Retinal pigment epithelial cell (primary cell): ENCODE data around the gene PSTPIP2.

Experiments
- DNase-seq: peaks from one replicate; pipeline ENCODE4 v3.0.0-alpha.2; 2010; ENCODE audit warnings: low read depth
- H3K4me3 ChIP-seq: 2 replicates; pipeline ENCODE4 v1.5.1; 2011; ENCODE audit warnings: mild to moderate bottlenecking, low read length, control low read depth, moderate library complexity
- TF ChIP-seq, protein P1 (sequence below): conservative IDR thresholded peaks from 2 replicates; pipeline ENCODE4 v1.5.1; 2011; ENCODE audit warnings: low read depth, low read length, control low read depth, inconsistent platforms

PSTPIP2 gene

DNA sequence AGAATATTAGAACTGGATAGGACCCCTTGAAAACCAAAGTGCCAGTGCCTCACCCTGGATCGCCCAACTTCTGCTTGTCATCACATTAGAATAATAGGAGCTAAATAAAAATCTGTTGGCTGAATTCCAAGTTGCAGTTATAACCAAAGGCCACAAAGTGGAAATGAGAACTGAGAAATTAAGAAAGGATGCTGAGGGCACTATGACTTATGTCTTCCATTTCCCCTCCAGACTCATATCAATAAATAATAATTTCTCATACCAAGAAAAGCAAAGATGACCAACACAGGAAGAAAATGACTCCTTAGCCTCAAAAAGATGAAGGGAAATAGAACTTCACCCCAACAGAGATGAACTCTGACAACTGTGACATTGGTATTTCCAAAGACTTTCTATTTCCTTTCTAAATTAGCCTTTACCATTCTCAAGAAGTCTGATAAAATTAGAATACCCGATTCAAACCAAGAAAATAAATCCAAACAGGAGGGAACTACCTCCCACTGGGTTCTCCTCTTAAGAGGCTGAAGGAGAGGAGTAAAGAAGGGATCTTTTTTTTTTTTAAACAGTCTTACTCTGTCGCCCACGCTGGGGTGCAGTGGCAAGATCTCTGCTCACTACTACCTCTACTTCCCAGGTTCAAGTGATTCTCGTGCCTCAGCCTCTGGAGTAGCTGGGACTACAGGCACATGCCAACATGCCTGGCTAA, 58.4 kb downstream of the PSTPIP2 start:
- TF ChIP-seq, protein P1, sequence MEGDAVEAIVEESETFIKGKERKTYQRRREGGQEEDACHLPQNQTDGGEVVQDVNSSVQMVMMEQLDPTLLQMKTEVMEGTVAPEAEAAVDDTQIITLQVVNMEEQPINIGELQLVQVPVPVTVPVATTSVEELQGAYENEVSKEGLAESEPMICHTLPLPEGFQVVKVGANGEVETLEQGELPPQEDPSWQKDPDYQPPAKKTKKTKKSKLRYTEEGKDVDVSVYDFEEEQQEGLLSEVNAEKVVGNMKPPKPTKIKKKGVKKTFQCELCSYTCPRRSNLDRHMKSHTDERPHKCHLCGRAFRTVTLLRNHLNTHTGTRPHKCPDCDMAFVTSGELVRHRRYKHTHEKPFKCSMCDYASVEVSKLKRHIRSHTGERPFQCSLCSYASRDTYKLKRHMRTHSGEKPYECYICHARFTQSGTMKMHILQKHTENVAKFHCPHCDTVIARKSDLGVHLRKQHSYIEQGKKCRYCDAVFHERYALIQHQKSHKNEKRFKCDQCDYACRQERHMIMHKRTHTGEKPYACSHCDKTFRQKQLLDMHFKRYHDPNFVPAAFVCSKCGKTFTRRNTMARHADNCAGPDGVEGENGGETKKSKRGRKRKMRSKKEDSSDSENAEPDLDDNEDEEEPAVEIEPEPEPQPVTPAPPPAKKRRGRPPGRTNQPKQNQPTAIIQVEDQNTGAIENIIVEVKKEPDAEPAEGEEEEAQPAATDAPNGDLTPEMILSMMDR: no peak
- H3K4me3 ChIP-seq: no peak overlapping the region
- no peak for DNase-seq

DNA sequence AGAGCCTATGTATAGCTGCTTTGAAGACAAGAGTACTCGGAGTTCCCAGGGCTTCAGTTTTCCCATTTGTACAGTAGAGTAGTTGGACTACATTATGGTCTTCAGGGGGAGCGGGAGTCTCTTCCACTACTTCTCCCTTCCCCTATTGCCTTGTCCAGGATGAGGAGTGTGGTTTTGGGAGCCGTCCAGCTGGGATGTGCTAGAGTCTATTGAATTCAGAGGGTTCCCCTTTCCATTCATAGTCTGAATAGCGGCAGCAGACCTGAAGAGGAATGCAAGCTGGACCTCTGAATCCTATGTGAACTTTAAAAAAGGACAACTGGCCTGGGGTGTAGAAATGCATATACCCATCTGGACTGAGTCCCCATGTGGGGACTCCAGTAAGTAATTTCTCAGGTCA, 61.4 kb downstream of the PSTPIP2 start:
- no peak overlapping the region for H3K4me3 ChIP-seq
- TF ChIP-seq, protein P1: no peak
- no peak for DNase-seq

DNA sequence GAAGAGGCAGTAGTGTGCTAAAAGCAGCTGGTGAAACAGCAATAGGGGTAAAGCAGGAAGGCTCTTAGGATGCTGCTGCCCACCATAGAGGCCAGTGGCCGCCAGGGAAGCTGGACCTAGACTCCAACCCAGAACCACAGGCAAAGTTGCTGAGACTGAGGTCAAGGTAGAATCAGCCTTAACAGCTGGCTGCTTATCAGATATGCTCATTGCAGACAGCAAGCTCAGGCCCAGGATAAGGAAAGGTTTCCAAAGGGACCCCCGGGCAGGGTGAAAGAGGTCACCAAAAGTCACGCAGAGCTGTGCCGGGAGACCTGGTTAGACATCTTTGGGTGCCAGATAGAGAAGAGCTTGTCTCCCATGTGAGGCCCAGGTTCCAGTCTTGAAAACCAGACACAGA, 62.0 kb downstream of the PSTPIP2 start:
- no peak for DNase-seq
- TF ChIP-seq, protein P1: no peak
- no peak overlapping the region for H3K4me3 ChIP-seq

DNA sequence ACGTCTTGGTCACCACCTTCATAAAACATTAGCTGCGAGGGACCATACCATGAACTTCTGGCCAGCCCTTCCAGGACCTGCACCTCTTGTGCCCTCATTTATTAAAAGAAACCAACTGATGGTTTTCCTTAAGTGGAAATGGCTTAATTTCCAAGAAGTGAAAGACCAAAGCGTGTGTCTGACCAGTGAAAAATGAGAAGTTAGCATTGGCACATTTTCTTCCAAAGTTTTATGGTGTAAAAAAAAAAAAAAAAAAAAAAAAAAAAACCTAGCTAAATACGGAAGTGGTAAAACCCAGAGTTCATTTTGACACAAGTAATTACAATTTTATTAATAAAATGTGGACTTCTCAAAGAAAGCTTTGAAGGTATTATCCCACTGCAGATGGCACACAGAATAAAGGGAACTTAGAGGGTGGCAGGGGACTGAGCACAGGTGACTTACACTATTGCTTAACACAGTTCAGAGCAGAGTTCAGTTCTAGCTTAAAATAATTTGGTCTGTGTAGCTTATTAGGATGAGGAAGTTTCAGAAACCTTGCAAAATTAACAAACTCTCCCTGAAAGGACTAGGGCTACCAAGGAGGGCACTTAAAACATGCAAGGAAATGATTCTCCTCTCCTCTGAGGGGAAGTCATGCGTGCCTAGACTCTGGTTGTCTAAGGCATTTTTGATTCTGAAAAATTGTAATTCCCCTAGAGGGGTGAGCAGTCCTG, 62.8 kb downstream of the PSTPIP2 start:
- TF ChIP-seq, protein P1: no peak
- no peak for DNase-seq
- no peak overlapping the region for H3K4me3 ChIP-seq

DNA sequence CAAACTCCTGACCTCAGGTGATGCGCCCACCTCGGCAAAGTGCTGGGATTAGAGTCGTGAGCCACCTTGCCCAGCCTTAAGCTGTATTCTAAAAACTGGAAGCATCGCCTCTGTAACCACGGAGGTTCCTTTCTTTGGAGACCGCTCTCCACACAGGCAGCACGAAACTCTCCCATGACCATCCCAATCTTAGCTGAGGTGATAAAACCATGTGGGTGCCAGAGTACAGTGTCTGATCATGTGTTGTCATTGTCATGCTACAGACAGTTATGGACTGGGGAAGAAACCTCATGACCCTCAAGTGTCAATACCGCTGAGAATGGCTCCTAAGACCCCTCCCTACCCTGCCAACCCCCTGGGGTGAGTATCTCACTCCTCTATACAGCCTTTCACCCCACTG, 63.5 kb downstream of the PSTPIP2 start:
- TF ChIP-seq, protein P1: no peak
- DNase-seq: no peak
- H3K4me3 ChIP-seq: no peak overlapping the region

DNA sequence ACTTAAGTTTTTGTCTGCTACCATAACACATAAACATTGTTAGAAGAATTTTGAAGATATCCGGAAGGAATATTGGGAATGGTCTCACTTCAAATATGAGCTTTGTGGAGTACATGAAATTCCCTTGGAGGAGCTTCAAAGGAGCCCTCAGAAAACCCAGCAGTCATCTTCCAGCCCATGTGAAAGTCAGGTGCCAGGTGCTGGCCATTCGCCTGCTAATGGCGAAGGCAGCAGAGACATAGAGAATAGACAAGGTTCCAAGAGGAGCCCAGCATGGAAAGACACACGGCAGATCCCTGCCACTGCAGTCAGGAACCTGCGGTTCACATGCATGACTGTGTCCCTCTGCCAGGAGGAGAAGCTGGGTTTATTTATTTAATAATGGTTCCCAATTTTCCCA, 64.9 kb downstream of the PSTPIP2 start:
- TF ChIP-seq, protein P1: no peak
- H3K4me3 ChIP-seq: no peak overlapping the region
- no peak for DNase-seq

DNA sequence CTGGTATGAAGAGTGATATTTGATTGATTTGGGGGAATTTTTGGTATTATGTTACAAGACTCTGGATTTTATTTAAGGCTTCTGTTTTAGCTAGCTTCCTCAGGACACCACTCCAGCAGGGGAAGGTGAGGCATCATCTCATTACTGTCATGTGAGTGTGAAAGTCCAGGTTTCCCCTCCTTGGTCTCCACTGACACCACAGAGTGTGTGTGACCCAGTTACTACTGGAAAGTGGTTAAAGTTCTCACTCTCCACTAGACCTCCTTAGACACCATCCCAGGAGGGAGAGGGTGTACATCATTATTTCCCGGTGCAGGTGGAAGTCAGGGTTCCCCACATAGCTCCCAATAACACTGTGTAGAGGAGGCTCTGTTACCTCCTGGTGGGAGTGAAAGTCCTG, 69.1 kb downstream of the PSTPIP2 start:
- no peak overlapping the region for H3K4me3 ChIP-seq
- DNase-seq: no peak
- TF ChIP-seq, protein P1: no peak
